ENCODE results near the gene ZC3H12D.
"Not testable (repeated sequence)": the region's sequence is repeated elsewhere in the genome, so short reads cannot be mapped to it uniquely, and the experiment has no call there.

ZC3H12D gene

DNA sequence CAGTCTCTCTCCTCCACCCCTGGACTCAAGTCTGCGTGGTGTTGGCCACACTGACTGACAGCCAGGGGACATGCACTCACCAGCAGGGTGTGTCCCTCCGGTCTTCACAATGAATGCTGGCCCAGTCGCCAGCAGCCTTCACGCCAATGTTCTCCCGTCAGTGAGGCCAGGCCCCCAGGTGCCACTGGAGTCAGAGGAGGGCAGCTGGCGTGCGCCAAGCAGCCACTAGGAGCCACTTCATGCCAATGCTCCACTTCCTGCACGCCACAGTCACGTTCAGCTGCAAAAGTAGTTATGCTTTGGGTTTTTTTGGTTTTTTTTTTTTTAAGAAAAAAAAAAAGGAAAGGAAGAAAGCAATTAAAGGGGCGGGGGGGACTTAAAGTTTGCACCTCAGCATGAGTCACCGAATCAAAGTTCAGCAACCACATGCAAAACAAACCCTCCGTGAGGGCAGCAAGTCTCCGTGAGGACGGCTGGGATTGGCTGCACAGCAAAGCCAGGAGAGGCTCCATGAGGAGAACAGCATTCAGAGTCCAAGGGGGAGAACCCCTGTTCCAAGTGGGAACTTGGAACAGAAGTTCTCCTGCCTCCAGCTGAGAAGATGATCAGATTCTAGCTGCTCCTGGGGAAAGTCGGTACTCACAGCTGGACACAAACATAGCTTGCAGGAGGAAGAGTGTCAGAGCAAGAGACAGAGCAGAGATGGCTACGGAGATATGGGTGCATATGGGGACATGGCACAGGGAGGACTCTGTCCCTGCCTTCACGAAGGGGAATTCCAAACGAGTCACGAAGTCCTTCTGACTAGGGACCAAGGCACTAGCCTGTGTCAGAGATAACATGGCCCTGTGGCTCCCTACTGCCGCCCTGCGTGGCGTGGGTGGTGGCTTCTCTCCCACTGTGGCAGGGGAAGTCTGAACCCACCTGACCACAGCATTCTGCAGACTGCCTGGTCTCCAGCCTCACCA is at the start of gene ZC3H12D:
ZC3H12D (minus strand) TSS at position 282 of the 968 bp plus-strand sequence. CDS start 10,471 bp downstream, outside the sequence.
- peak; percentile 58 for DNase-seq

DNA sequence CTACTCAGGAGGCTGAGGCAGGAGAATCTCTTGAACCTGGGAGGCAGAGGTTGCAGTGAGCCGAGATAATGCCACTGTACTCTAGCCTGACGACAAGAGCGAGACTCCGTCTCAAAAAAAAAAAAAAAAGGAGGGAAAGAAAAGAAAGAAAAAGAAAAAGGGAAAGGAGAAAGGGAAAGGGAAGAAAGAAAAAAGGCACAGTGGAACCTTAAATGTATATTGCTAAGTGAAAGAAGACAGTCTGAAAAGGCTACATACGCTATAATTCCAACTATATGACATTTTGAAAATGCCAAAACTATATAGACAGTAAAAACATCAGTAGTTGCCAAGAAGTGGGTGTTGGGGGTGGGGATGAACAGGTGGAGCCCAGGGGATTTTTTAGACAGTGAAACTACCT is 44.8 kb upstream of the ZC3H12D start:
- no peak for DNase-seq

DNA sequence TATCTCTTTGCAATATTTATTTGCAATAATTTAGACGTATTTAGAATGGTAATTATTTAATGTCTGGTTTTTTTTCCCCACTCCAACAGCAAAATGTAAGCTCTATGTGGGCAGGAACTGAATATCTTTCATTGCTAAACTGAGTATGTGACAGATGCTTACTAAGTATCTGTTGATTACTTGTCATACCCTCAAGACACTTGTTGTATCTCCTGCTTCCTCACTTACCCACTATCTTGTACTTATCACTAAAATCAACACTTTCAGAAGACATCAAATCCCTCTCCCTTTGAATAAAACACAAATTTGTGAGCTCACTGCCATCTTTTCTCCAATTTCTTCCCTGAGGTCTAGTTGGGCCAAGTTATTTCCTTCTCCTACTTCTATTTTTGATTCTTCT is 30.7 kb upstream of the ZC3H12D start:
- no peak for DNase-seq

DNA sequence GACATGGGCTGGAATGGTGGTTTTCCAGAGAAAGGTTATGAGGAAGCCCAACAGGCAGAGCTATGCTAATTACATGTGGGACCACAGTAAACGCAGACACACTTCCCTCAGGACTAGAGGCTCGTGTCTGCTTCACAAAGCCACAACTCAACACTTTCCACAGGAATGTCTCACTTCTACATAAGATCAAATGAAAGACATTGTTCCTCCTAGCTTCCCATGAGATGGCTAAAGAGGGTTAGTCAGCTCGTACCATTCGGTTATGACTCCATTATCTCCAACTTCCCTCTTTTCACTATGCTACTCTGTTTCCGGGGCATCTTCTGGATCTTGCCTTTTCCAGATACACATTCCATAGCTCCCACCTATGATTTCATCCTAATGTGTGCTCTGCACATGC is 29.1 kb upstream of the ZC3H12D start:
- DNase-seq = no peak

DNA sequence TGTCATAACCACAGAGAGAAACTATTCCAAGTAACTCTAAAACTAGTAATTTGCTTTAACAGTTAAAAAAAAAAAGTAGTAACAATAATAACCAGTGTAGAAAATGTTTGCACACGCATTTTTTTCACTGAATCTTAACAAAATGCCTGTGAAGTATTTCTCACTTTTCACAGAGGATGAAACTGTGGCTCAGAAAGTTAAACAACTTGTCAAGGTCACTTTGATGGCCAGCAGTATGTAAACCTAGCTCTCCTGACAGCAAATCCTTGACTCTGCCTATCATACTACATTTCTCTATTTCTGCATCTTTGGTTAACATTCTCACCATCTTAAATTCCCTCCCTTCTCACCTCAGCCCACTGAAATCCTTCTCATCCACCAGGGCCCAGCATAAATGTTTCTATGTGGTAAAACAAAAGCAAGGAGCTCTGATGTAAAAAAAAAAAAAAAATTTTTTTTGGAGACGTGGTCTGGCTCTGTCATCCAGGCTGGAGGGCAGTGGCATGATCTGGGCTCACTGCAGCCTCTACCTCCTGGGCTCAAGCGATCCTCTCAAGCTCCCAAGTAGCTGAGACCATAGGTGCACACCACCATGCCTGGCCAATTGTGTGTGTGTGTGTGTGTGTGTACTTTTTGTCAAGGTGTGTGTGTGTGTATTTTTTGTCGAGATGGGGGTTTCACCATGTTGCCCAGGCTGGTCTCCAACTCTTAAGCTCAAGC is 26.1 kb upstream of the ZC3H12D start:
- DNase-seq = no peak

DNA sequence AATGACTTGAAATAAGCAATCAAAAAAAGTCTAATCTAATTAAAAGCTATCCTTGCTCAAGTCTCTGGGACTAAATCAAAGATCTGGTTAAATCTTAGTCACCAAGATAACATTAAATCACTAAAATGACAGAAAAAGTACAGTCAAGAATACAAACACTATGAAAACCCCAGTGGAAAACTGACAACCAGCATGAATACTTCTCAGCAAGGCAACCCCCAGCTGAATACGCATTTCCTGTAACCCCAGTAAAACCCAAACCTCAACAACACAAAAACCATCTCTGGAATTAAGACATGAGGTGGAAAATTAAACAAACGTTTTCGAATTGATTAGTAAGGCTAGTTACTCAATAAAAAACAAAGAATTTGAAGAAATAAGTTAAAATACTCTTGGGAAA is 23.7 kb upstream of the ZC3H12D start:
- no peak for DNase-seq

DNA sequence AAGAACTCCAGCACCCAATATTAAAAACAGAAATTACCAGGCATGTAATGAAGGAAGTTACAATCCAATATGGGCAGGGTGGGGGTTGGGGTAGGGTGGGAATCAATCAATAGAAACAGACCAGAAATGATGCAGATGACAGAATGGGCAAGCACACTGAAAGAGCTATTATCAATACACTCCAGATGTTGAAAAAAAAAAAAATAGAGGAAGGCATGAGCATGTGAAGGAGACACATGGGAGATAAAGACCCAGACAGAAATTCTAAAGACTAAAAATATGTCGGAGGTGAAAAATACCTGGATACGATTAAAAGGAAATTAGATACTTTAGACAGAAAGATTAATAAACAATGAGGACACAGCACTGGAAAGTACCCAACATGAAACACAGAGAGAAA is 19.1 kb upstream of the ZC3H12D start:
- DNase-seq = no peak

DNA sequence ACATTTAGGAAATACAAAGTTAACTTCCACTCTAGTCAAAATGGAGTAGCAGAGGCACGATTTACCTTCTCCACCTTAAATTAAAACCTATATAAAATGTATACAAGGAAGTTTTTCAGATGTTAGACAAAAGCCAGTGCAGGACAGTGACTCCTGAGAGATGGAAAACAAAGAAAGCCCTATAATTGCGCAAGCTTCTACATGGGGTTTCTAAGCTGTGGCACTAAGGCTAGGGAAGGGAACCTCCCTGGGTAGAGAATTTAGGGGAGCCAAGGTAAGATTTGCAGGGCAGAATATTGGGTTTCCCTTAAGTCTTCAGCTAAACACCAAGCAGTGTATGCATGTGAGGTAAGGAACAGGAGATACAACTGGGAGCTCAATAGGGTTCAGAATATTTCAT is 18.5 kb upstream of the ZC3H12D start:
- DNase-seq = no peak

DNA sequence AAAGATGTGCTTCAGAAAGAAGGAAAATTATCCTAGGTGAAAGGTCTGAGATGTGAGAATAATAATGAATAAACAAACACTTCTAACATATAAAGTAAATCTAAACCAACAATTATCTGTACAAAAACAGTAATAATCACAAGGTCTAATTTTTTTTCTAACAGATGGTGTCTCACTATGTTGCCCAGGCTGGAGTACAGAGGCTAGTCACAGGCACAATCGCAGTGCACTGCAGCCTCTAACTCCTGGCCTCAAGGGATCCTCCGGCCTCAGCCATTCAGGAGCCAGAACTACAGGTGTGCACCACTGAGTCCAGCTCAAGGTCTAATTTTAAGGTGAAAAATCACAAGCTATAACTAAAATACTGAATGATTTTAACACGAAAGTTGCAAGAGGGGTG is 17.0 kb upstream of the ZC3H12D start:
- DNase-seq = peak; percentile 61

DNA sequence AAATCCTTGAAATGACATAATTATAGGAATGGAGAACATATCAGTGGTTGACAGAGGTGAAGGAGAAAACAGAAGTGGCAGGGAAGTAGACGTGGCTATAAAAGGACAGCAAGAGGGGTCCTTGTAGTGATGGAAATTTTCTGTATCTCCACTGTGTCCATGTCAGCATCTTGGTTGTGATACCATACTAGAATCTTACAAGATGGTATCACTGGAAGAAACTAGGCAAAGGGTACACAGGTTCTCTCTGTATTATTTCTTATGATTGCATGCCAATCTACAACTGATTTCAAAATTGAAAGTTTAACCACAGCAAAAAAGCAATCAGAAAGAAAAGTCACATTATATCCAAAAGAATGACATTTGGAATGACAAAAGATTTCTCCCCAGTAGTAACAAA is 16.4 kb upstream of the ZC3H12D start:
- DNase-seq = no peak

DNA sequence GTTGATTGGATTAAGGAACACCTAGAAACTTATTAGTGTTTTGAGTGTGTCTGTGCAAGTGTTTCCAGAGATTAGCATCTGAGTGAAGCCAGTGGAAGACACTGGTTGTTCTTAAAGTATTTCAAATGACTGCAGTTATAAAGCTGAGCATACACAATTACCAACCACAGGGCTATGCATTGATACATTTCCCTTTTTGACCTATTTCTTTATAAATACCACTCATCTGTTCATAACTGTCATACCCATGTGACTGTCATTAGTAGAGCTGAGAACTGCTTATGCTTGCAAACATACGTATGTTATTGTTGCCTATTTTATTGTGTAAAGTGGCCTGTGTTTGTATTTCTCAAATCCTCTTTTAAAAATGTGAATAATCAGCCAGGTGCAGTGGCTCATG is 15.3 kb upstream of the ZC3H12D start:
- peak; percentile 12 for DNase-seq

DNA sequence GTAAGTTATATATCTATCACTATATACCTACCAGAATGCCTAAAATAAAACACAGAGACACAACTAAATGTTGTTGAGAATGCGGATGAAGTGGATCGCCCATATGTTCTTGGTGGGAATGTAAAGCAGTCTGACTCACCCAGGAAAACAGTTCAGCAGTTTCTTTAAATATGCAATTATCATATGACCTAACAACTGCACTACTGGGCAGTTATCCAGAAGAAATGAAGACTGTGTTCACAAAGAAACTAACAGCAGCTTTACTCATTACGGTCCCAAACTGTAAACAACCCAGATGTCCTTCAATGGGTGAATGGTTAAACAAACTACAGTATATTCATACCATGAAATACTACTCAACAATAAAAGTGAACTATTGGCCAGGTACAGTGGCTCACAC is 14.3 kb upstream of the ZC3H12D start:
- peak; percentile 91 for DNase-seq

DNA sequence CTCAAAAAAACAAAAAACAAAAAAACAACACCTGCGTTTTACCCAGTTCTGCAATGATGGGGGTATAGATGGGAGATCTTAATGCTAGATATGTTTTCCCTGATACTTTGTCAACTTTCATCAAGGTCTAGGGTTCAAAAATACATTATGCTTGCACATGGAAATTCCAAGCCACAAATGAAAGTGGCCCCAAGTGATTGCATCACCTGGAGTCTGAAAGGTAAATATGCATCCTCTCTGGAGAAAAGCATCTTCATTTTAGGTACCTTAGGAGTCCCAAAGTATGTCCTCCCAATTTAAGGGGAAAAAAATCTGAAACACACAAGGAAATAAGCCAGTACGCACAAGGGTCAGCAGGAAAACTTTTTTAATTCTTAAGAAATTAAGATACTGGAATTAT is 12.6 kb upstream of the ZC3H12D start:
- DNase-seq = peak; percentile 17

DNA sequence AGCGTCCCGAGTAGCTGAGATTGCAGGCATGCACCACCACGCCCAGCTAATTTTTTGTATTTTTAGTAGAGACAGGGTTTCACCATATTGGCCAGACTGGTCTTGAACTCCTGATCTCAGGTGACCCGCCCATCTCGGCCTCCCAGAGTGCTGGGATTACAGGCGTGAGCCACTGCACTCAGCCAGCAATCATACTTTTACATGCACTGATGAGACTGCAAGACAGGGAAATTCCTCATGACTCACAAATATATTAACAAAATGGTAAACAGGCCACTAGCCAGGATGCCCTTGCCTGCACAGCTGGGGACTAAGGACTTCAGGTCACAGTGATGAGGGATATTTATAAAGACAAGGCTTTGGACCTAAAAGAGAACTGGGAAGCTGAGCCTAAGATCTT is 11.8 kb upstream of the ZC3H12D start:
- not testable (repeated sequence) for DNase-seq

DNA sequence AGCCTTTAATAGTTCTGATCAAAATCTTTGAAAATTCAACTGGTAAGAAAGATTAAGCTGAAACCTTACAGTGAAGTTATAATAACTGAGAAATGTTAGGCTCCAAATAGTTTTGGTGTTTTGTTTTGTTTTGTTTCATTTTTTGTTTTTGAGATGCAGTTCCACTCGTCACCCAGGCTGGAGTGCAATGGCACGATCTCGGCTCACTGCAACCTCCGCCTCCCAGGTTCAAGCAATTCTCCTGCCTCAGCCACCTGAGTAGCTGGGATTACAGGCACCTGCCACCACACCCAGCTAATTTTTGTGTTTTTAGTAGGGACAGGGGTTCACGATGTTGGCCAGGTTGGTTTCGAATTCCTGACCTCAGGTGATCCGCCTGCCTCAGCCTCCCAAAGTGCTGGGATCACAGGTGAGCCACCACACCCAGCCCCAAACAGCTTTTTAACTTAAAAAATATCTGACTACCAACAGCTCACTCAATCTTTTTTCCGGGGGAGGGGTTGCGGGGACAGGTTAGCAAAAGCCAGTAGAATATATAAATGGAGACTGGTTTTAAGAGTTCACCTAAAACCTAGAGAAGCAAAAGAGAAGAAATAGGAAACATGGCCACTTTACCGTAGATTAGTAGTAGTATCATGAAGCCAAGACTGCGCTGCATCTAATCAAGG is 10.7 kb upstream of the ZC3H12D start:
- DNase-seq = not testable (repeated sequence)

DNA sequence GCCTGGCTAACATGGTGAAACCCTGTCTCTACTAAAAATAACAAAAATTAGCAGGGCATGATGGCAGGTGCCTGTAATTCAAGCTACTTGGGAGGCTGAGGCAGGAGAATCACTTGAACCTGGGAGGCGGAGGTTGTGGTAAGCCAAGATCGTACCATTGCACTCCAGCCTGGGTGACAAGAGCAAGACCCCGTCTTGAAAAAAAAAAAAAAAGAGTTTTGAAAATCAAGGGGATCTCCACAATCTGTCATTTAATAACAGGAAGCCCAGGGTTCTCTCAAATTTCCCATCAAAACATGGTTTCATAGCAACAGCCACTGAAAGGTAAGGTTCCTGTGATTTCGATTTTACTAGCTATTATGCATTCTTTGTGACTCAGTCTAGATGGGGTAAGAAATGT is 10.0 kb upstream of the ZC3H12D start:
- DNase-seq = not testable (repeated sequence)

DNA sequence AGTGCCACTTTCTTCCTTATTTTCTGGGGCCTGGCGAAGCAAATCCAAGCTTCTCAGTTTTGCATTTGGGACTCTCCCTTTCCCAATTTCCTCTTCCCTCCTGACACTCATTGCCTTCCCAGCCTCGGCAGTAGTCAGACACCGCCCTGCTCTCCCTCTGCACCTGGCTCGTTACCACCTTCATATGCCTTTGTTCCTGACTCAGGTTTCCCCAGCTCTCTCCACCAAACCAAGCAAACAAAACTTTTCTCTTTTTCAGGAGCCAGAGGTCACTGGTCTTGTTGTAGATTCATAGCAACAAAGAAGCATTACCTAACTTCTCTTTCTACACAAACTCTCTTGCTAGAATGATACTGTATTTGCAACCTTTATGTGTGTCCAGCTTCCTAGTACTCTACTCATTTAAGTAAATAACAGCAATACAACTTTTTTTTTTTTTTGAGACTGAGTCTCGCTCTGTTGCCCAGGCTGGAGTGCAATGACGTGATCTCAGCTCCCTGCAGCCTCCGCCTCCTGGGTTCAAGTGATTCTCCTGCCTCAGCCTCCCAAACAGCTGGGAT is 9.0 kb upstream of the ZC3H12D start:
- DNase-seq = no peak

DNA sequence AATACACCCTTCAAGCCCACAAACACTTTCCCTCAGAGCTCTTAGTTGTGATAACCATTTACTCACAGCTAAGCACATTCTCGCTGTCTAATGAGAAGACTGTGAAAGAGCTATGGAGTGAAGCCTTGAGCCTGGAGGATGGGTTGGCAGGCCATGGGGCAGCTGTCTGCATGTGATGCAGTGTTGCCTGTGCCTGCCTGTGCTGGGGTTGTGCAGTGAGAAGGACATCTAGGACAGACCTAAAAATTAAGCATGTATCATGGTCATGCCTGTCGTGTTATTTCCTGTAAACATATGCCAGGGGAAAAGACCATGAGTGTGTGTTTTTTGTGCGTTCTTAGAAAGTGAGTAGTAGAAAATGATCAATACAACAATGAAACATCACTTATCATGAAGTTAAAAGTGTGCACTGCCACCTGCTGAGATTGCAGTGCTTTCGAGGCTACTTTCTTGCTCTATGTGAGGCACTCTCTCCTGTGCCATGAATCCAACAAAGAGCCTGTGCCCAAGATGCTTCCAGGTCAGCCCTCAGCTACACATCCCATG is 8.1 kb upstream of the ZC3H12D start:
- DNase-seq = no peak

DNA sequence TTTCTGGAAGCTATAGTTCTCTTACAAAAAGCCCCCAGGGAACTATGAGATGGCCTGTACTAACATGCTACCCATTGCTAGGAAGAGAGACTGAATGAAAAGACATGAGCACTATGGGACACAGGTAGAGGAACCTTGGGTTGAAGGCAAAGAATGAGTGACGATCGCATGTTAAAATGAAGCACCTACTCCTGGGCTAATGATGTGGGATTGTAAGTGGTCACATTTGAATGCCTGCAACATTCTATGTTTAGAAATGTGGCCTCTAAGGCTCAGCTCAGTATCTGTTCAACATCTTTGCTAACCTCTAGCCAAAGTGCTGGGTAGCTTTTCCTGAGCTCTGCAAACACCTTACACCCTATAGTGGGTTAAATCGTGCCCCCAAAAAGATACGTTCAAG is 5.2 kb upstream of the ZC3H12D start:
- DNase-seq = no peak

DNA sequence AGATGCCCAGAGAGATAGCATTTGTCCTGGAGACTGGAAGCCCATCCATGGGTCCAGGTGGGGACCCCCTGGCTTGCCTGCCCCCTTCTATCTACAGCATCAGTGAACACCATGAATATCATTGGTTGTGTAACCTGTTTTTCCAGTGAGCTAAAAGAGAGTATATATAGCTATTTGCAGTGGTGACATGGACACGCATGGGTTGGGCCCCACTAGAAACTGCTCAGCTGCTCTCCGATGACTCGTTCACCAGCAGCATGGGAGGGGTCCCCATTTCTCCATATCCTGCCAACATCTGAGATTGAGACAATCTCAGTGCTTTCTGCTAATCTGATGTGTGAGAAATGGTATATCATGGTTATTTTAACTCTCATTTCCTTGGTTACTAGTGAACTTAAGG is 4.0 kb upstream of the ZC3H12D start:
- no peak for DNase-seq

DNA sequence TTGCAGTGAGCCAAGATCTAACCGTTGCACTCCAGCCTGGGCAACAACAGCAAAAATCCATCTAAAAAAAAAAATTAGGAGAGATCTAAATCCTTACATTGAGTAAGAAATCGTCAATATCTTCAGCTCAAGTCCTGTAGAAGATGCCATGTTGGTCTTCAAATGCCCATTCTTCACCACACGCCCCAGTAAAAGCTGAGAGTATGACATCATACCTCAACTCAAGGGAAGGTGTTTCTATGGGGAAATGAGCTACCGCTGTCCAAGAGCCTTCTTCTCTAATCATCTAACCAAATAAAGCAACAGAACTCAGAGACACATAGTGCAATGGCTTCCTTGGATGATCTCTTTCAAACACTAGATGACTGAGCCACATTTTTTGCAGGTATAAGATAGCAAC is 2.5 kb upstream of the ZC3H12D start:
- DNase-seq = no peak

DNA sequence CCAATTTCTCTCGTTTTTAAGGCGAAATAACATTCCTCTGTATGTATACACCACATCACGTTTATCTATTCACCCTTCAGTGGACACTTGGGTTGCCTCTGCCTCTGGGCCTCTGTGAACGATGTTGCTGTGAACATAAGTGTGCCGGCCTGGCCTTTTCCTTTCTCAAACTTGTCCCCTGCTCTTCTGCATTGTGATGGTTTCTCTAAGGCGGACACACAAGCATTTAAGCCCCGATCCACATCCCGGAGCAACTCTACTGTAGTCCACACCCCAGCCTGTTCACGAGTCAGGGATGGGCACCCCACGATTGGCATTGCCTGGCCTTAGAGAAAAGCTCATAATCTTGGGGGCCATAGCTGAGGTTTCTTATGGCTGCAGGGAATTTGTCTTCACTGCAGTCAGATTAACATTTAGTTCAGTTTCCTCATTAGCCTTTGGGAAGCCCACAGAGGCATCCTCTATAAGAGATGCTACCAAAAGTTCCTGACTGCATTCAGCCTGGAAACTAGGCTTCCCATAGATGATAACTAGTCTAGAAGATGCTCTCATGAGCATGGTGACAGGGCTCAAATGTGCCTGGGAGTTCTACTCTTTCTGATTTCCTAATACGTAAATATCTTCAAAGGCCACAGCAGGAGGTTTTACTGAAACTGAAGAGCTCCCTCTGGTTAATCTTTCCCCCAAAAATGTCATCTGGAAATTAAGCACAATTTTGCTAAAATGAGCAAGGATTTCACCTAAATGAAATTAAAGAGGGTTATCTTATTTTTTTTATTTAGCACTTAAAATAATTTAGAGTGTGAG is 762 bp downstream of the ZC3H12D start:
- no peak for DNase-seq

Measured in NCI-H69 (cell line).